ENCODE results near the gene ACOD1.
"Not testable (repeated sequence)": the region's sequence is repeated elsewhere in the genome, so short reads cannot be mapped to it uniquely, and the experiment has no call there.

Gene ACOD1

DNA sequence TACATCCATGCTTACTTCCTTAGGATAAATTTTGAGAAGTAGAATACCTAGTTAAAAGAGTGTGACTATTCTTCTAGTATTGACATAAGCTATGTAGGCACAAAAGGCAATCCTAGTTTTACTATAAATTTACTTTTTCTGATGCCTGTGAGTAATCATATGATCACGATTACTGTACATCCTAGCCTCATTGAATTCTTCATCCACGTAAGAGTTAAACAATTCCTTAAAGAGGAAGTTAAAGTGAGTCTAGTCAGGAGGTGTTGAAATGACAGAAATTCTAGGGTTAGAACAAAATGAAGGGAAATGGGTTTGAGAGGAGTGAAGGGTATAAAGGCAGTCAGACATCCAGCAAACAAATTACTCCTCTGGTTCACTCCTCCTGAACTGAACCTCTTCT is at the start of gene ACOD1:
Gene ACOD1, plus strand, starts transcription at position 363 of the 400 bp plus-strand sequence. CDS start 48 bp downstream, outside the sequence.
- no peak for DNase-seq

- not testable (repeated sequence) for DNase-seq
Measured at GRCh38 chr13:76899066-76899465, 49.2 kb upstream of the ACOD1 start.

GRCh38 chr13:76903544-76904162 is 44.7 kb upstream of the ACOD1 start:
- peak; percentile 36 for DNase-seq

DNA sequence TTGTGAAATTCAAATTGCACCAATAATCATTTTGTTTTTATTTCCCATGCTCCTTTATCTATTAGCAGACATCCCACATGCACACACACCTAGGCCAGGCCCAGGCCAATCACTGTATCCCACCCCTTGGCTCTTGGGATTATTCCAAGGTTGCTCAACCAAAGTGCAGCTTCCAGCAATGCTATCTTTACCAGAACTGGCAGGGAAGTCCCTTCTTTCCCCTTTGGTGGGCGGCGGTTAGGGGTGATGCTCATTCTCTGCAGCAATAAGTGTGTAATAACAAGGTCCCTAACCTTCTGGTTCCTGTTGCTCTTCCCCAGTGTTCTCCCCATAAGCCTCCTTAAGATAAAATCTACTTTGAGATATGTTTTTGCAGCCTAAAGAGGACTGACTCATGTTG is 43.8 kb upstream of the ACOD1 start:
- peak; percentile 50 for DNase-seq

- no peak for DNase-seq
Measured at GRCh38 chr13:76912476-76912875, 35.8 kb upstream of the ACOD1 start.

GRCh38 chr13:76913898-76914297 is 34.4 kb upstream of the ACOD1 start:
- no peak for DNase-seq

- peak; percentile 56 for DNase-seq
Measured at GRCh38 chr13:76917095-76917494, 31.2 kb upstream of the ACOD1 start.

- peak; percentile 98 for DNase-seq
Measured at GRCh38 chr13:76917755-76918481, 30.4 kb upstream of the ACOD1 start.

- DNase-seq = peak; percentile 46
Measured at GRCh38 chr13:76921516-76921915, 26.8 kb upstream of the ACOD1 start.

- DNase-seq = no peak
Measured at GRCh38 chr13:76925115-76925514, 23.2 kb upstream of the ACOD1 start.

DNA sequence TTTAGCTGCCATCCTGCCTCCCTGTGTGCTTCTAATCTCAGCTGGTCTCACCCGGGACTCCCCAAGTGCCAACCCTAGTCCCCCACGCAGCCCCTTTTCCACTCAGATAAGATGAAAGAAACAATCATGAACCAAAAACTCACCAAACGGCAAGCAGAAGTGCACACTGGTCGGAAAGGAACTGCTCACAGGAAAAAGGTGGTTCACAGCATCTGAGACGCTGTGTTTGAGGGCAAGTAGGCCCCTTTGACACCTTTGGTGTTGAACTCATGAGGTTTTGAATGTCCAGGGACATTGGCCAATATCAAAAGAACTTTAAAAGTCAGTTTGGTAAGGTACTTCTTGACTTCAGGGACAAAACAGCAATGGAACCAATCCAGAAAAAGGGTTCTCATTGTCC is 20.4 kb upstream of the ACOD1 start:
- no peak for DNase-seq

DNA sequence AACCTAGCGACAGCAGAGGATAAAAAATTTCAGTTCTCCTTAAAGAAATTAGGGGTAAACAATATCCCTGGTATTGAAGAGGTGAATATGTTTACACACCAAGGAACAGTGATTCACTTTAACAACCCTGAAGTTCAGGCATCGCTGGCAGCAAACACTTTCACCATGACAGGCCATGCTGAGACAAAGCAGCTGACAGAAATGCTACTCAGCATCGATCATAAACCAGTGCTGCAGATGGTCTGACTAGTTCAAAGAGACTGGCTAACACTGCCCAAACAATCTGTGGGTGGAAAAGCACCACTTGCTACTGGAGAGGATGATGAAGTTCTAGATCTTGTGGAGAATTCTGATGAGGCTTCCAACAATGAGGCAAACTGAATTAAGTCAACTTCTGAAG is 19.9 kb upstream of the ACOD1 start:
- DNase-seq = no peak

GRCh38 chr13:76929320-76929719 is 19.0 kb upstream of the ACOD1 start:
- no peak for DNase-seq

GRCh38 chr13:76929851-76930374 is 18.4 kb upstream of the ACOD1 start:
- no peak for DNase-seq

GRCh38 chr13:76932076-76932475 is 16.2 kb upstream of the ACOD1 start:
- no peak for DNase-seq

GRCh38 chr13:76934671-76935070 is 13.6 kb upstream of the ACOD1 start:
- no peak for DNase-seq

DNA sequence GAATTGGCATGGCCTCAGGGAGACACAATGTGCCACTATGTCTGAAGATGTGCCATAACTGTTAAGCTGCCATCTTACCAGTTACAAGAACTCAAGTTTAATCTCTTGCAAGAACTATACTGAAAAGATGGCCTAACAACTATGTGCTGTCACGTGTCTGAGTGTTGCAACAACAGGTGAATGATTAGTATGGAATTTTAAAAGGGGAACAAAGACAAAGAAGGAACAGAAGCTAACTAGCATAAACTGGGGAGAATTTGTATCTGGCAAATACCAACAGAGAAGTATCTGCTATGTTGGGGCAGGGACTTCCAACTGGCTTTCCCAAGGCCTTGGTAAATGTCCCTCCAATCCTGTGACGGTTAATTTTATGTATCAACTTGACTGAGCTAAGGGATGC is 11.5 kb upstream of the ACOD1 start:
- no peak for DNase-seq

- peak; percentile 94 for DNase-seq
Measured at GRCh38 chr13:76937281-76937820, 11.0 kb upstream of the ACOD1 start.

GRCh38 chr13:76939215-76939614 is 9.1 kb upstream of the ACOD1 start:
- peak; percentile 45 for DNase-seq

- no peak for DNase-seq
Measured at GRCh38 chr13:76942363-76942762, 5.9 kb upstream of the ACOD1 start.

GRCh38 chr13:76943646-76944045 is 4.7 kb upstream of the ACOD1 start:
- no peak for DNase-seq

DNA sequence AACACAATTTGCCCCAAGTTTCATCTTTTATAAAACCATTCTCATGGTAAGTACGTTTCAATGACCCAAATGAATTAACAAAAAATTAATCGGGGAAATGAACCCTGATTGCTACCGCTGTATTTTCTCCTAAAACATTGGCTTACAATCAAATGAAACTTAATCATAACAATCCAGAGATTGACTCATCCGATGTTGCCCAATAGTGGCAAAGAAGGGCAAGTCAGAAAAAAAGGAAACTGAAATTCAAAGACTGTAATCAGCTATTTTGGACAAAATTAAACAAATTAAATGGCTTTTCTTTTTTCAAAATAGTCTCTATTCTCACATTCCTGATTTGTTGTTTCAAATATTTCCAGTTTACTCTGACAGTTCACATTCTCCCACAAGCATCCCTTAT is 3.9 kb upstream of the ACOD1 start:
- DNase-seq = peak; percentile 54

GRCh38 chr13:76950101-76950500 is 1.8 kb downstream of the ACOD1 start:
- DNase-seq = no peak

- DNase-seq = no peak
Measured at GRCh38 chr13:76953968-76954367, 5.7 kb downstream of the ACOD1 start.

Measured in NCI-H226 (cell line).